GM18502 (cell line): ENCODE results near the gene MYO1B.
A peak's percentile ranks its signal among the peaks of the same experiment; 100 is the strongest.

Experiments
- ATAC-seq: cut with Tn5 transposase; IDR thresholded peaks from one replicate; pipeline ENCODE4 v1.9.1; 2021; ENCODE audit warnings: mild to moderate bottlenecking; ENCODE audit not compliant: unreplicated experiment, poor library complexity

The MYO1B gene

DNA sequence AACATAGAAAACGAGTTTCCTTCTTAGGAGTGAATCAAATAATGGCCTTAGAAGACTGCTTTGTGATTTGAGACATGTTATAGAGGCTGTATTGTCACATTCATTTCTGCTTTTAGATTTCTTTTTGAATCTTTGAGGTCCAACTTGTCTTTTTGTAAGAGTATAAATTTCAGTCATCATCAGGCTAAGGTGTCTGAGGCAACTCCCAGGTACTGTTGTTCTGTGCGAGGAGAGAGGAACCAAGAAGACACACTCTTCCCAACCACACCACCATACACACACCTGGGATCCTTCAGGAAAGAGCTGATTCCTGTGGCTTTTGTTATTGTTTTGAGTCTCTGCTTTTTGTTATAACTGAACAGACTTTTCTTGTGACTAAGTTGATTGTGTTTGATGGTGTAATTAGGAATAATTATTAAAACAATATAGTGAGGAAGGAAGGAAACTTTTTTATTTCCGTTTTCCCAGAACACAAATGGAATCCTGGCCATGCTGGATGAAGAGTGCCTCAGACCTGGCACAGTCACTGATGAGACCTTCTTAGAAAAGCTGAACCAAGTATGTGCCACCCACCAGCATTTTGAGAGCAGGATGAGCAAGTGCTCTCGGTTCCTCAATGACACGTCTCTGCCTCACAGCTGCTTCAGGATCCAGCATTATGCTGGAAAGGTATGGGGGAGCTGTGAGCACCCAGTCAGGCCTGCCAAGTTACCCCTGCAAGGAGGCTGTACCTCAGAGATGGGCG is 140.4 kb downstream of the MYO1B start:
- peak; percentile 79 for ATAC-seq

DNA sequence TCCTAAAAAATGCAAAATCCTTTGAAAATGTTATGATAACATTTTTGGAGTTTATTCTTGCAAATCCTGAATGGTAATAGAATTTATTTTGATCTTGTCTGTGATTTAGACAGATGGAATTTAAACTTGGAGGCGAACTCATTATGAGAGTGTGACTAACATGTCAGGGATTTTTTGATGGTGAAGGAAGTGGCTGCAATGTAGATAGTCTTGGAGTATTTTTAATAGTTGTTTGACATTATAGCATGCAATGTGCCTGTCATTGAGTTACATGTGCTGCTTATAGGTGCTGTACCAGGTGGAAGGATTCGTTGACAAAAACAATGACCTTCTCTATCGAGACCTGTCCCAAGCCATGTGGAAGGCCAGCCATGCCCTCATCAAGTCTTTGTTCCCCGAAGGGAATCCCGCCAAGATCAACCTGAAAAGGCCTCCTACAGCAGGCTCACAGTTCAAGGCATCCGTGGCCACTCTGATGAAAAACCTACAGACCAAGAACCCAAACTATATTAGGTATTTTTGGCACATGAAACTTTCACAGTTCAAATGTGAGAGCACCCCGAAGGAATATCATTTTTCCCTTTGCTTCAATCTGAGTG is 141.8 kb downstream of the MYO1B start:
- no peak for ATAC-seq

DNA sequence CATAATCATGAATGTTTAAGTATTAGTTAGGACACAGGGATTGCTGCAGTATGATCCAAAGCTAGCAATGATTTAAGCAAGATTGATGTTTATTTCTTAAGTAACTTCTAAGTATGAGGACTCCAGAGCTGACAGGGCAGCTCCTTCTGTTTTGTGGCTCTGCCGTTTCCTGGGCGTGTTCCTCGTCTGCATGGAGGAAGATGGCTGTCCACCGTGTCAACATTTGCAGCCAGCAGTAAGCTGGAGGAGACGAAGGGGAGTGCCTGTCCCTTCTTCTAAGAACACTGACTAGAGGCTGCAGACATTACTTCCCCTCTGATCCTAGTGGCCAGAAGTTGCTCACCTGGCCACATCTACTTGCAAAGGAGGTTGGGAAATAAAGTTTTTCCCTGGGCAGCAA is 144.1 kb downstream of the MYO1B start:
- no peak for ATAC-seq

DNA sequence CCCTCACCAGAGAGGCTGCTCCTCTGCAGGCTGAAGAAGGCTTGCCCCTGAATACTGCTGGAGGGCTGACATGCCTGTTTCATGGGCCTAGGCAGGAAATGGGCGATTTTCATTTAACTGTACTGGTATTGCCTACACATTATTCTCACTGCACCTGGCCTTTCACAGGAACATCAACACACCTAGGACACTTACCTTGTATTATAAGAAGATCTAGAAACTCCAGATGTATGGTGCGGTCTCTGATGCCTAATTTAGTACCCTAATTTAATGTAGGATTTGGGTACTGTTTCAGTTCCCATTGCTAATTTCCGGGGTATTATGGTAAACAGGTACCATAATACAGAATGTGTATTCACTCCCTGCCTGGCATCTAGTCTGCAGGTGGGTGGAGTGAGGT is 146.0 kb downstream of the MYO1B start:
- no peak for ATAC-seq

DNA sequence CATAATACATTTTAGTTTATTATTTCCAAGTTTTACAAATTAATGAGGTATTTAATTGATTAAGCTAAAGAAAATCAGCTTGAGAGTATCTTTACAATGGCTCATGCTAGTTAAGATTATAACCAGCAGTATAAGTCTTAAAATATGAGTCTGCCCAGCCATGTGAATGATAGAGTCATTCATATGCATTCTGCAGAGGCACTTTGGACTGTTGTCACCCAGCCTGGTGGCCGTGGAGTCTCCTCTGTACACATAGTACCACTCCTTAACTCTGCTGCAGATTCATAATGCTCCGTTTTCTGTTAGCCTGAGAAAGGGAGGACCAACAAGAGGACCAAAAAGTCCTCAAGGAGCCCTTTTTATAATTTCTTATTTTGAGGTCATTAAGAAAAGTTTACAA is 148.8 kb downstream of the MYO1B start:
- no peak for ATAC-seq

DNA sequence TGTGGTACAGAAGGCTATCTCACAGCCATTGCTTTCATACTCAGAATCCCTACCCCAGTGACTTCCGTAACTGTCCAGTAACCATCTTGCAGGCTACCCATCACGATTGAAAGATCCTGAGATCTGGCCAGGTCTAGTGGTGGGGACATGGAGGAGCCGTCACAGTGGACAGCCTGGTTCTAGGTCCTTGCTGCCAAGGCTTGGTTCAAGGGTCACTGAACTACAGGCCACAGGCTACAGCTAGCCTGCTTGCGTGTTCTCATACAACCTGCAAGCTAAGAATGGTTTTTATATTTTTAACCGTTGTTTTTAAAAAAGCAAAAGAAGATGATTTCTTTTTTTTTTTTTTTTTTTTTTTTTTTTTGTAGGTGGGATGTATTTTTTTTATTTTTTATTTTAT is 151.6 kb downstream of the MYO1B start:
- no peak for ATAC-seq

DNA sequence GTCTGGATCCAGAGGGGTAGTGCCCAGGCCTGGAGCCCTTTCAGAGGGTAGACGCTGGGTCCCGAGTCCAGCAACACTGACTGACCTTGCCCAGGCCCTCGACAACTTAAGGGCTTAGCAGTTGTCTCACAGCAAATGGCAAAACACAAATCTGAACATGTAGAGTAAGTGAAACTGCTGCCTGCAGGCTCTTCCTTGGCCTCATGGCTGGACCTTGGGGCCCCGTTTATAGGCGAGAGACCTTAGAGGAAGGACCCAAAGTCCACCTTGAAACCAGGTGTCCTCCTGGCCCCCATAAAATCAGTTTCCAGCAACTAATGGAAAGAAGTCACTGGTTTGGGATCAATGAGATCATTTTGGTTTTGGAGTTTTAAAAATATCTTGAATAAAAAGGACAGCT is 154.4 kb downstream of the MYO1B start:
- ATAC-seq, result no peak

DNA sequence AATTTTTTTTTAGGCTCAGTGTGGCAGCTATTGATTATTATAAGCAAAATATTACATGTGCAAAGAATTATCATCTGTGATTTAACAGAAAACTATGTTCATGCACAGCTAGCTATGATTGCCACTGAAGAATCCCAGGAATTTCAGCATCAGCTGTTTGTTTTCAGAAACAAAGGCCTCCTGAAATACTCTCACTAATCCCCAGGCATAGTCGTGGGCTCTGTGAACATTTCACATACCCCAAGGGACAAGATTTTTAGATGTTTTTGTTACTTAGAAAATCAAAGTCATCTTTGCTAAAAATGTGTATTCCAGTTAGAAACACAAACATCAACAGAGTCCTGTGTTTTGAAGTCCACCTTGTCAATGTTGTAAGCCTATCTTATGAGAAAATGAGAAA is 156.1 kb downstream of the MYO1B start:
- ATAC-seq, result no peak

DNA sequence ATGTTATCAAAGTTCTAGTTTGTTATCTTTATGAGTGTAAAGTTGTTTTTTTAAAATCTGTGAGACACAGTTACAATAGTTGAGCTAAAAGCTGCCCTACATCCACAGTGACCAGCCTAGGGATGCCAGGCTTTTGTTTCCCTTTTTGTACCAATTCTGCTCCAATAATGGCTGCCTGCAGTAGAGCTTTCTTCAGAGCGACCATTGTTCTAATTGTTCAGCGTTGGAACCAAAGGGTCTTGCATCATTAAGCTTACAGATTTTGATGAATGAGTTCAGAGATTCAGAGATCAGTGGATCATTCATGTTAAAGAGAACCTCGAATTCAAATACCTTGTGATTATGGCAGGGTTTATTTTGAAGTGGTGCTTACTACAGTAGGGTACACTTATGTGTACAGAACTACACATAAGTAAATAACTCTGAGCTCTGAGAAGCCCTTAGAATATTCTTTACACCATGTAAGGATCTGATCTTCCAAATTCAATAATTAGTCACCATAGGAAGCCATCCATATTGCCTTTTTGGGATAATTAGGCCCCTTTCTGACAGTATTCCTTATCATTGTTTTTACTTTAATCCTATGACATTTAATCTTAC is 157.9 kb downstream of the MYO1B start:
- ATAC-seq, result no peak

DNA sequence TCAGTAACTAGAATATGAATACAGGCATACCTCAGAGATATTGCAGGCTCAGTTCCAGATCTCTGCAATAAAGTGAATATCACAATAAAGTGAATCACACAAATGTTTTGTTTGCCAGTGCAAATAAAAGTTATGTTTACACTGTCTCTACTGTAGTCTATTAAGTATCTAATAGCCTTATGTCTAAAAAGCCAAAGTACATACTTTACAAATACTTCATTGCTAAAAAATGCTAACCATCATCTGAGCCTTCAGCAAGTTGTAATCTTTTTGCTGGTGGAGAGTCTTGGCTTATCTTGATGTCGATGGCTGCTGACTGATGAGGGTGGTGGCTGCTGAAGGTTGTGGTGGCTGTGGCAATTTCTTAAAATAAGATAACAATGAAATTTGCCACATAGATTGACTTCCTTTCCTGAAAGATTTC is 159.4 kb downstream of the MYO1B start:
- ATAC-seq, result no peak

DNA sequence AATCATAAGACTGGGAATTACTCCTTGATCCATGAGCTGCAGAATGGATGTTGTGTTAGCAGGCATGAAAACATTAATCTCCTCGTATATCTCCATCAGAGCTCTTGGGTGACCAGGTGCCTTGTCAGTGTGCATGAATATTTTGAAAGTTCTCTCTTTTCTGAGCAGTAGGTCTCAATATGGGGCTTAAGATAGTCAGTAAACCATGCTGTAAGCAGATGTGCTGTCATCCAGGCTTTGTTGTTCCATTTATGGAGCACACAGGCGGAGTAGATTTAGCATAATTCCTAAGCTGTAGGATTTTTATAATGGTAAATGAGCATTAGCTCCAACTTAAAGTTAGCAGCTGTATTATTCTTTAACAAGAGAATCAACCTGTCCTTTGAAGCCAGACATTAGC is 160.3 kb downstream of the MYO1B start:
- ATAC-seq, result no peak

DNA sequence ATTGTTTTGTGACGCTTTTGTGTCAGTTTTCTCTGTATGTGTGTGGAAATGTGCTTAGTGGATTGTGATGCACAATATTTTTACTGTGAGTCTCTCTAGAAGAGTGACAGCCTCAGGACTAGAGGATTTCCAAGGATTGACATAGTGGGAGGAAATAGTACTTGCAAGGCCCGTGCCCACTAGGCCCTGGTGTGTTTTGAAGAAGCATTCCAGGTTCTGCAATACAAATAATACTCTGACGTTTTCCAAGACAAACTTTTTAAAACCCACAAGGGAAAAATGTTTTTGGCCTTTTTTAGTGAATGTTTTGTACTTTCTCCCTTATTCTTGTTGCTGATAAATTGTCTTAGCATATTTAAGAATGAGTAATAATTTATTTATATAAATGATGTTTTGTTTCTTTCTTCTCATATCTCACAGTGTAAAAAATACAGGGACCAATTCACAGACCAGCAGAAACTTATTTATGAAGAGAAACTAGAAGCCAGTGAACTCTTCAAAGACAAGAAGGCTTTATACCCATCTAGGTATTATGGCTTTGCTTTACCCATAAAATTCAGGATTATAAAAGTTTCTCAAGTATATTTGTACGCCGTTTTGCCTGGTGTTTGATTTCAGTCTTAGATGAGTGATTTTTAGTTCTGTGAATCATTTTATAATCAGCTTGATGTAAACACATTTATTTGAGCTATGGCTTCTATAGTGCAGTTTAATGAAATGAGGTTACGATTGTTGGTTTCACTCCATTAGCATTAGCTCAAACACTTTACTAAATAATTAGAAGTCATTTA is 165.6 kb downstream of the MYO1B start:
- ATAC-seq, result no peak

DNA sequence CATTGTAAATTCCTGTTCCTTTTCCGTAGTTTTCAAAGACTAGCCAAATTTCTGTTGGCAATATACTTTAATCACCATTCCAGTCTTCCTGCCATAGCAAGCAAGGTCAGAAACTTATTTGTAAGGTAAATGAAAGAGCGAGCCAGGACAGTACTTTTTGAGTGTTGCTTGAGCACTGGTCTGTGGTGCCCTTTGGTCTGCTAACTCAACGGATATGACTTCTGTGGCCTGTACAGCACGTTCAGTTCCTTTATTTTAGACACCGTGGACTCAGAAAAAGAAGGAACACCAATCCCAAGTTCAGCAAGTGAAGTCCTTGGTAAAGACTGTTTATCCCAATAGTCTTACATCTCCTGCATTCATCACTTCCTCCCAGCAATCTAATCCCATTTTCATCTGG is 166.3 kb downstream of the MYO1B start:
- ATAC-seq, result no peak

DNA sequence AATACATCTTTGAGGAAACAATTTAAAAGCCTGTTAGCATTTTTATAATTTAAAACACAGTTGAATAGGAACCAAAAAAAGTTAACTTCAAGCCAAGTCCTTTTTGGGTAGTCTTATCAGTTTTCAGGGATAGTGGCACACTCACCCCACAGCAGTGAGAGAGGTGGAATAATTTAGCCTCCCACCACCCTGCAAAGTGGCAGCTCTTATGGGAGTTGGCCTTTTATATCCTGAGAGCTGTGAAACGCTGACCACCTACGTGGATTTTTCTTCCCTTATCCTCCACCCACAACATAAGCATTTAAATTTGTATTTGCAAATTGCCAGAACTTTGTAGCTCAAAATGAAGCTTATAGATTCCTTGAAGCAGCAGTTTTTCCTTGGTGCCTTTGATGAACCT is 167.1 kb downstream of the MYO1B start:
- ATAC-seq, result no peak

DNA sequence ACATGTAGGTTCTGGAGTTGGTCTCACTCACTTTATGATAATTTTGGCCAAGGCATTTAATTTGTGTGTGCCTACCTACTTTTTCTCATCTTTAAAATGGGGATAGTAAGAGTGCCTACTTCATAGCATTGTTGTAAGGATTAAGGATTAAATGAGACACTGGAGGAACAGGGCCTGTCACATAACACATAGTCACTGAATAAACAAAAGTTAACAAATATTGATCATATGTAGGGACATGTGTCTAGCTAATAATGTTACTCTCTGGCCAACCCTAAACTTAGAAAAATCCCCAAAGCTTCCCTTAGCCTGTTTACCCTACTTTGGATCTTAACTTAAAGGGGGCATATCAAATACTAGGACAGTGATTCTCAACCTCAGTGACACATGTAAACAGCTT is 169.9 kb downstream of the MYO1B start:
- ATAC-seq, result no peak

DNA sequence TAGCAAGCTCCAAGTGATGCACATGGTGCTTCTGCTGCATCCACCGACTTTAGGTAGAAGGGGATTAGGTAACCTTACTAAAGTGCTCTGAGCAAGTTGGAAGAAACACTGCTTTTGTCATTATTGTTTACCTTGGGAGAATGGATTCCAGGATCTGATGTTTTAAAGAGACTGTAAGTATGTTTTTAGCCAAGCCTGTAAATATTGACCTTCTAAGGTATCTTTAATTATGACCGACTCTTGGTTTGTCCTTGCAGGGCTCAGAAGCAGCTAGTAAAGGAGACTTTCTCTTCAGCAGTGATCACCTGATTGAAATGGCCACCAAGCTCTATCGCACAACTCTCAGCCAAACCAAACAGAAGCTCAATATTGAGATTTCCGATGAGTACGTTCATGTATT is 170.7 kb downstream of the MYO1B start:
- no peak for ATAC-seq

DNA sequence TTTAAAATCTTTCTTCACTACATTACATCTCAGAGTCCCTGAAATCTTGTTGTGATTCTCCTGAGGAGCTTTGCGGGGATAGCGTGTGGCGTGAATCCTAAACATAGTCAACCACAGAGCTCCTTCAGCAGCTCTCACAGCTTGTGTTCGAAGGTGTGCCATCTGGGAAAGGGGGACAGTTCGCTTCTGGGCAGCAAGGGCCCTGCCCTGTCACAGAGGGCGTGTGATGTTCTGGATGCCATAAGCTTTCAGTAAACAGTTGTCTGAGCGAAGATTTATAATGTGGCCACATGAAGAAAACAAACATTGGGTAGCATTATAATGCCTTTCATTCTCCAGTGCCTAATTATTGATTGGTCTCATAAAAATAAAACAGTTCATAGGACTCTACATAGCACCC is 172.5 kb downstream of the MYO1B start:
- no peak for ATAC-seq

DNA sequence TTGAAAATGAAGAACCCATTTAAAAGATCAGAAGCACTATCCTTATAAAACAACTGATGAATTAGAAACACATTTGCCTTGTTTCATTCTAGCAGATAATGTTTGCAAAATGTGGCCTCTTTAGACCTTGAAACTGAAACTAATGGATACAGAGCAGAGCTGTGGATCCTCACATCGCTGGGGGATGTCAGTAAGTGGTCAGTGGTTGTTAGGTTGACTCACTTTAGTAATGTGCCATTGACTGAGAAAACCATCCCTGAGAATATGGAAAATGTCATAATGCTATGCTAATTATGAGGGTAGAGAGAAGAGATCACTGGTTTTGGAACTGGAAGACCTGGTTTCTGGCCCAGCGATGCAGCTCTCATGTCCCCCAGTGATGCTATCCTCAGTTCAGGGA is 176.7 kb downstream of the MYO1B start:
- ATAC-seq, result no peak

DNA sequence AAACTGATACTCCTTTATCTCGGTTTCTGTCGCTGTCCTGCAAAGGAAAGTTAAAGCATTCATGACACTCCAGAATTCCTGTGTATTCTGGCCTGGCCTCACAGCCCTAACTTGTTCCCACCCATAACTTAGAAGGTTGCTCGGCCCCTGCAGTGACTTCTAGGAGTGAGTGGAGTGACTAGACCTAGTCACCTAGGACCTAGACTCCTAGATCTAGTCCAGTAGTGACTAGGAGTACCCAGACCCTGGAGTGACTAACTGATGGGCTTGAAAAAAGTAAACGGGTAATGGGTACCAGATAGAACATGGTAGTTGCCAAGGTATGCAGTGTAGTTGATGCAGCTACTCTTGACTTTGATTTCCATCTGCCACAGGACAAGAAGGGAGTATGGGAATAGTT is 181.8 kb downstream of the MYO1B start:
- no peak for ATAC-seq

DNA sequence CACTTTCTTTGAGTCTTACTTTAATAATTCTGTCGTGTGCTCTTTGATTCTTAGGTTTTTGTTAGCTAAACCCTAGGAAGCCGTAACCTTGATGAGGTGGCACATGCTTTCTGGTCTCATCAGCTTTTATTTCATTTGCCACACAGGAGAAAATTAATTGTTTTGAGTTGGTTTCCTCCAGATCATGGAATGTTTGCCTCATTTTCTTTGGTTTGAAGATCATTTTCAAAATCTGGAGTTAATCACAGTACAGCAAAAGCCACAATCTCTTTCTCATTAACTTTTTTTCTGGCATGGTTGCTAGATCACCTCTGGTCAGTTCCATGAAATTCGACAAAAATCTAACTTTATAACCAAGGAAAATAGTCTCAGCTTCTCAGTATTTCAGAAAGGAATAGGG is 182.9 kb downstream of the MYO1B start:
- no peak for ATAC-seq

DNA sequence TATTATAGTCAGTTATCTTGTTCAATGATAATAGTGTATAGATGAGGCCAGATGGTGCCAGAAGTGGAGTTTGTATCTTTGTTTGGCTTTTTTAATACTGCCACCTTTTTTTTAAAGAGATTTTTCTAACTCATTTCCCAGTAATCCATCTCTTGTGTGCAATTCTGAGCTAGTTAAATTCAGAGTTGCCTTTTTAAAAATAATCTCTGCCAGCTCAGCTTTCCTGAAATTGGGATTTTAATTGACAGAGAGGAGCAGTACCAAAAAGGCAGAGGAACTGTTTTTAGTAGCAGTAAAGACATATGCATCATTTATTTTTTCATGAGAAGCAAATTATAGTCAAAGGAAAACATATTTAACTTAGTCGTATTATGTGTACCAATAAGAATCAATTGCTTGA is 185.3 kb downstream of the MYO1B start:
- no peak for ATAC-seq
